GM12865 (cell line): ENCODE data around the gene GPR3.
"Not testable (repeated sequence)": the region's sequence is repeated elsewhere in the genome, so short reads cannot be mapped to it uniquely, and the experiment has no call there.

Experiments
- DNase-seq: peaks from one replicate; pipeline ENCODE4 v3.0.0; 2010; ENCODE audit warnings: low read depth
- H3K4me3 ChIP-seq: 2 replicates; pipeline ENCODE4 v1.5.1; 2011; ENCODE audit warnings: mild to moderate bottlenecking, low read depth, low read length, control low read depth
- CTCF ChIP-seq: IDR thresholded peaks from 2 replicates; pipeline ENCODE4 v1.5.1; 2011; ENCODE audit warnings: low read length, control low read depth, low read depth, inconsistent platforms; ENCODE audit not compliant: insufficient read depth; ENCODE audit errors: missing control alignments

The GPR3 gene

GRCh38 chr1:27430903-27431600 lies 38.6 kb downstream of the GPR3 start:
- peak; percentile 59 for DNase-seq
- no peak overlapping the region for H3K4me3 ChIP-seq
- no peak for TF ChIP-seq CTCF

GRCh38 chr1:27431601-27431940 lies 39.1 kb downstream of the GPR3 start:
- H3K4me3 ChIP-seq = no peak overlapping the region
- no peak for DNase-seq
- no peak for TF ChIP-seq CTCF

- not testable (repeated sequence) for DNase-seq, H3K4me3 ChIP-seq
Measured at GRCh38 chr1:27432725-27433124, 40.3 kb downstream of the GPR3 start.

- no peak for TF ChIP-seq CTCF
- no peak for DNase-seq
- H3K4me3 ChIP-seq = no peak overlapping the region
Measured at GRCh38 chr1:27433706-27434105, 41.3 kb downstream of the GPR3 start.

GRCh38 chr1:27435566-27436203 lies 43.3 kb downstream of the GPR3 start:
- H3K4me3 ChIP-seq = no peak overlapping the region
- no peak for TF ChIP-seq CTCF
- peak; percentile 71 for DNase-seq

GRCh38 chr1:27436204-27437159 lies 44.1 kb downstream of the GPR3 start:
- peak overlapping the region; percentile 19; the same call in 1 of the 2 replicates for H3K4me3 ChIP-seq
- peak; percentile 57 for DNase-seq
- TF ChIP-seq CTCF = no peak

GRCh38 chr1:27438621-27439061 lies 46.2 kb downstream of the GPR3 start:
- TF ChIP-seq CTCF = no peak
- DNase-seq = peak; percentile 53

More at GRCh38 chr1:27438621-27439061, 46.2 kb downstream of the GPR3 start:
- no peak overlapping the region for H3K4me3 ChIP-seq
